Testis (tissue), 2 donors: ENCODE measurements around the gene BARX1.

Experiments
- POLR2A ChIP-seq: fragments of 450-650 bp; IDR thresholded peaks from one replicate; pipeline ENCODE4 v1.6.1; 2017; ENCODE audit warnings: antibody characterized with exemption, mild to moderate bottlenecking, moderate library complexity
- TF ChIP-seq, protein P1 (sequence below), 3 experiments: fragments of 450-650 bp in 2 of 3; fragments of 200-600 bp in 1 of 3; sonication (generic) in 1 of 3; IDR thresholded peaks; one replicate each; pipeline ENCODE4 v1.5.1; 2016 to 2019; ENCODE audit warnings: antibody characterized with exemption in 3 of 3, mild to moderate bottlenecking in 2 of 3, moderate library complexity in 1 of 3

DNA sequence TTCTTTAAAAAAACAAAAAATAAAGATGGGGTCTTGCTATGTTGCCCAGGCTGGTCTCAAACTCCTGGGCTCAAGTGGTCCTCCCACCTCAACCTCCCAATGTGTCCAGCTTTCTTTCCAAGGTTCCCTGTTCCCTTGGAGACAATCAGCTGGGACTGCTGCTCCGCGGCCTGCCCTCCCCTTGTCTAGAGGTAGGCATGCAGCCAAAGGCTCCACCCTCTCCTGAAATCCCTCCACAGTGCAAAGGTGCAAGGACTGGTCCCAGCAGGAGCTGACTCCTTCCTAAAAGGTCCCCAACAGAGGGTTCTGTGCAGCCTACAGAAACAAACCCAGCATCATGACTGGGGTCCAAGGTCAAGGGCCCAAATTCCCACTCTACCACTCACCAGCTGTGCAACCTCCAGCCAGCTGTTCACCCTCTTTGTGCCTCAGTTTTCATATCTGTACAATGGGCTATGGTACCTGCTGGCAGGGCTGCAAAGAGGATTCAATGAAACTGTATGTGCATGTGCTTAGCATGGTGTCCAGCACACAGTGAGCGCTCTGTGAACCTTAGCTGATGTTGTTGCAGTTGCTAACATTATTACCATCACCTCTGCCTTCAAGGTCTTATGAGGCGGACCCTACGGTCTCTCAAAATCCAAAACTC is 47.5 kb downstream of the BARX1 start:
- TF ChIP-seq, protein P1, sequence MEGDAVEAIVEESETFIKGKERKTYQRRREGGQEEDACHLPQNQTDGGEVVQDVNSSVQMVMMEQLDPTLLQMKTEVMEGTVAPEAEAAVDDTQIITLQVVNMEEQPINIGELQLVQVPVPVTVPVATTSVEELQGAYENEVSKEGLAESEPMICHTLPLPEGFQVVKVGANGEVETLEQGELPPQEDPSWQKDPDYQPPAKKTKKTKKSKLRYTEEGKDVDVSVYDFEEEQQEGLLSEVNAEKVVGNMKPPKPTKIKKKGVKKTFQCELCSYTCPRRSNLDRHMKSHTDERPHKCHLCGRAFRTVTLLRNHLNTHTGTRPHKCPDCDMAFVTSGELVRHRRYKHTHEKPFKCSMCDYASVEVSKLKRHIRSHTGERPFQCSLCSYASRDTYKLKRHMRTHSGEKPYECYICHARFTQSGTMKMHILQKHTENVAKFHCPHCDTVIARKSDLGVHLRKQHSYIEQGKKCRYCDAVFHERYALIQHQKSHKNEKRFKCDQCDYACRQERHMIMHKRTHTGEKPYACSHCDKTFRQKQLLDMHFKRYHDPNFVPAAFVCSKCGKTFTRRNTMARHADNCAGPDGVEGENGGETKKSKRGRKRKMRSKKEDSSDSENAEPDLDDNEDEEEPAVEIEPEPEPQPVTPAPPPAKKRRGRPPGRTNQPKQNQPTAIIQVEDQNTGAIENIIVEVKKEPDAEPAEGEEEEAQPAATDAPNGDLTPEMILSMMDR (IDR thresholded peaks at IDR 0.05) = no peak
- no peak for TF ChIP-seq POLR2A
